CD14-positive monocyte (primary cell): ENCODE data around the gene EFCAB5. TPM values are rescaled to one million over a fixed set of nuclear protein-coding genes. Genes with fewer than 3 reads are reported as not detected.
"Not testable (repeated sequence)": the region's sequence is repeated elsewhere in the genome, so short reads cannot be mapped to it uniquely, and the experiment has no call there.

ENCODE experiments used
- DNase-seq, 3 donors: peaks; one replicate each; pipeline ENCODE4 v3.0.0-alpha.2; 2011 to 2022
- H2AFZ ChIP-seq: 2 replicates; pipeline ENCODE4 v1.6.0; 2012; ENCODE audit warnings: mild to moderate bottlenecking, low read depth, low read length, inconsistent platforms; ENCODE audit not compliant: insufficient read depth, poor library complexity, severe bottlenecking
- H3K27ac ChIP-seq, 2 donors: 1 replicate in 1 of 2; 2 replicates in 1 of 2; pipeline ENCODE4 v1.5.1; 2012 to 2013; ENCODE audit warnings: low read length in 2 of 2, control low read depth in 1 of 2, inconsistent platforms in 1 of 2, low read depth in 1 of 2, mild to moderate bottlenecking in 1 of 2
- H3K27me3 ChIP-seq, 2 donors: one replicate each; pipeline versions ENCODE4 v1.6.0 to v1.6.1; 2011 to 2013; ENCODE audit warnings: low read length in 2 of 2; ENCODE audit not compliant: control insufficient read depth in 2 of 2, insufficient read depth in 2 of 2
- H3K36me3 ChIP-seq, 2 donors: replicated peaks in 1 of 2; 1 replicate in 1 of 2; 2 replicates in 1 of 2; pipeline versions ENCODE4 v1.5.1 to v1.6.1; 2012 to 2013; ENCODE audit warnings: low read length in 2 of 2, control low read depth in 1 of 2, inconsistent platforms in 1 of 2, mild to moderate bottlenecking in 1 of 2; ENCODE audit not compliant: insufficient read depth in 2 of 2, control insufficient read depth in 1 of 2
- H3K4me1 ChIP-seq, 2 donors: 1 replicate in 1 of 2; 2 replicates in 1 of 2; pipeline versions ENCODE4 v1.5.1 to v1.6.1; 2012 to 2013; ENCODE audit warnings: low read length in 2 of 2, control low read depth in 1 of 2, inconsistent platforms in 1 of 2, mild to moderate bottlenecking in 1 of 2, moderate library complexity in 1 of 2; ENCODE audit not compliant: insufficient read depth in 2 of 2, control insufficient read depth in 1 of 2
- H3K4me2 ChIP-seq: replicated peaks from 2 replicates; pipeline ENCODE3; 2012; ENCODE audit warnings: low read length, moderate library complexity, mild to moderate bottlenecking; ENCODE audit not compliant: poor library complexity, severe bottlenecking; ENCODE audit errors: extremely low read depth
- H3K4me3 ChIP-seq, 3 experiments: fragments of 200-600 bp in 1 of 3; sonication (generic) in 1 of 3; replicated peaks in 1 of 3; 1 replicate in 2 of 3; 2 replicates in 1 of 3; pipeline ENCODE4 v1.5.1; 2011 to 2013; ENCODE audit warnings: low read length in 3 of 3, mild to moderate bottlenecking in 3 of 3, control low read depth in 2 of 3, low read depth in 2 of 3, inconsistent platforms in 1 of 3, moderate library complexity in 1 of 3
- H3K79me2 ChIP-seq: 2 replicates; pipeline ENCODE4 v1.6.0; 2012; ENCODE audit warnings: mild to moderate bottlenecking, control low read depth, inconsistent platforms, low read length, moderate library complexity; ENCODE audit not compliant: insufficient read depth
- H3K9ac ChIP-seq: 2 replicates; pipeline ENCODE4 v1.6.0; 2017; ENCODE audit warnings: low read length, mild to moderate bottlenecking; ENCODE audit not compliant: insufficient read depth, poor library complexity, severe bottlenecking
- H3K9me3 ChIP-seq, 2 donors: replicated peaks in 1 of 2; 1 replicate in 1 of 2; 2 replicates in 1 of 2; pipeline versions ENCODE4 v1.5.1 to v1.6.1; 2012 to 2013; ENCODE audit warnings: low read length in 2 of 2, control low read depth in 1 of 2; ENCODE audit not compliant: control insufficient read depth in 1 of 2, insufficient read depth in 1 of 2
- H4K20me1 ChIP-seq: 2 replicates; pipeline ENCODE4 v1.6.0; 2012; ENCODE audit warnings: mild to moderate bottlenecking, low read length, control low read depth, moderate library complexity; ENCODE audit not compliant: insufficient read depth
- H3K27ac Mint-ChIP-seq, 7 donors: one replicate each; pipeline ENCODE4 v1.8.0; 2020; ENCODE audit warnings: mild to moderate bottlenecking in 7 of 7, mixed read lengths in 7 of 7, moderate library complexity in 6 of 7, inconsistent platforms in 2 of 7
- H3K27me3 Mint-ChIP-seq, 3 donors: one replicate each; pipeline ENCODE4 v1.8.0; 2021 to 2022; ENCODE audit warnings: low read depth in 3 of 3, mild to moderate bottlenecking in 3 of 3, mixed read lengths in 3 of 3, moderate library complexity in 3 of 3, inconsistent platforms in 1 of 3
- H3K36me3 Mint-ChIP-seq, 2 donors: one replicate each; pipeline ENCODE4 v1.8.0; 2020; ENCODE audit warnings: mixed read lengths in 2 of 2, inconsistent platforms in 1 of 2, mild to moderate bottlenecking in 1 of 2
- H3K4me1 Mint-ChIP-seq: one replicate; pipeline ENCODE4 v1.8.0; 2020; ENCODE audit warnings: mild to moderate bottlenecking, mixed read lengths
- H3K4me3 Mint-ChIP-seq, 2 donors: one replicate each; pipeline ENCODE4 v1.8.0; 2020; ENCODE audit warnings: mild to moderate bottlenecking in 2 of 2, mixed read lengths in 2 of 2, moderate library complexity in 1 of 2
- H3K9me3 Mint-ChIP-seq, 7 donors: one replicate each; pipeline ENCODE4 v1.8.0; 2020 to 2022; ENCODE audit warnings: mixed read lengths in 7 of 7, mild to moderate bottlenecking in 6 of 7, moderate library complexity in 6 of 7, inconsistent platforms in 2 of 7
- CTCF ChIP-seq: fragments of 200-600 bp; IDR thresholded peaks from one replicate; pipeline ENCODE4 v1.8.0; 2022; ENCODE audit warnings: antibody characterized with exemption, mild to moderate bottlenecking
- WGBS: methylation state at CpG from one replicate; pipeline ENCODE4 v1.1.5; 2013; ENCODE audit warnings: missing lambda C conversion rate; ENCODE audit not compliant: insufficient coverage; 5-methylcytosine and 5-hydroxymethylcytosine counted together
- intact Hi-C, 2 donors: fragments of 100-400 bp; cut with micrococcal nuclease; formaldehyde crosslinking; loops; one replicate each; pipeline versions ENCODE4 v1.15.0 to v1.15.1; 2023
- polyA plus RNA-seq, 3 donors: library from polyadenylated mRNA; depleted of rRNA in 1 of 3; unstranded in 2 of 3; stranded (reverse) in 1 of 3; fragments of 300-500 nt in 2 of 3; fragments of >200 nt in 1 of 3; fragmentation: Illumina TruSeq in 2 of 3; gene quantifications; 1 replicate in 2 of 3; 2 replicates in 1 of 3; pipeline ENCODE4 v1.2.3, GENCODE V29; 2012 to 2021

The EFCAB5 gene
- polyA plus RNA-seq, 3 donors, result 0.04 TPM; not detected in 2

GRCh38 chr17:29931231-29931932 is 10.1 kb upstream of the EFCAB5 start:
- Histone ChIP-seq H3K27ac (no peak overlapping the region), H3K4me1 (peaks cover 23 to 32% of the 10 kb centered on the region in 2 donors), H3K4me3 (peak overlapping the region; percentile 72 to 92 (median 91)), H2AFZ (peak overlapping the region; percentile 94), H3K9me3 (no peaks in the 10 kb centered on the region), H3K36me3 (no peaks in the 10 kb centered on the region), H3K79me2 (peaks cover 48% of the 10 kb centered on the region), H4K20me1 (peaks cover 13% of the 10 kb centered on the region), H3K4me2 (peak overlapping the region; percentile 96), H3K27me3 (no peaks in the 10 kb centered on the region), H3K9ac (no peak overlapping the region)
- WGBS, result 0% methylated on average over 2 of the region's 3 CpGs
- Mint-ChIP-seq H3K27ac (no peak overlapping the region), H3K36me3 (peaks cover 2 to 4% of the 10 kb centered on the region in 2 donors), H3K9me3 (peaks cover 0 to 3% (median 0%) of the 10 kb centered on the region in 7 donors), H3K4me3 (no peak overlapping the region), H3K4me1 (peaks cover 25% of the 10 kb centered on the region), H3K27me3 (peaks cover 0 to 5% (median 0%) of the 10 kb centered on the region in 3 donors)
- peak; percentile 52 to 84 (median 75) for DNase-seq
- peak; percentile 94 for TF ChIP-seq CTCF
- intact Hi-C loops, result loop anchor here (1.0 to 10.0 kb wide), 3 partner anchors 123 to 287 kb away; no protein-coding TSS in a partner anchor

DNA sequence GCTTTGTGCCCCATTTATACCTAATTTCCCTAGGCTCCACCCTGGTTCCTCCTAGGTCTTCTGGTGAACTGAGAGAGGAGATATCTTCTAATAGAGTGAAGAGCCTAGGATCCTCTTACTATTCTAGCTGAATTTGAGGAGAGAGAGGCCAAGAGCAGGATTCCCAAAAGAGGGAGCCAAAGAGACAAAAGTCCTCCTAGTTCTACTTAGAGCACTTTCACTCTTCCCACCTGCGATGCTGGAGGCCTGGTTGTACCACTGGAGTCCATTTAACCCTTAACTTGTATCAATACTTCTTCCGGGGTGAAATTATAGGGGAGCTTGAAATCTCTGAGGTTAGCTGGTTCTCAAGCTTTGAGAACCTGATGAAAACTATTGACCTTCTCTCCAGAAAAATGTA is 8.1 kb upstream of the EFCAB5 start:
- Histone ChIP-seq H3K4me3 (no peak overlapping the region), H3K79me2 (peaks cover 28% of the 10 kb centered on the region), H3K27me3 (no peaks in the 10 kb centered on the region), H3K36me3 (no peaks in the 10 kb centered on the region), H2AFZ (no peak overlapping the region), H3K9me3 (no peaks in the 10 kb centered on the region), H3K9ac (no peak overlapping the region), H3K27ac (no peak overlapping the region), H3K4me1 (peaks cover 20 to 25% of the 10 kb centered on the region in 2 donors), H3K4me2 (no peak overlapping the region), H4K20me1 (peaks cover under 1% of the 10 kb centered on the region)
- no peak for TF ChIP-seq CTCF
- H3K36me3 Mint-ChIP-seq, result no peaks in the 10 kb centered on the region
- no CpG with 5 or more reads among the region's 2 CpGs for WGBS
- no peak overlapping the region for H3K27ac Mint-ChIP-seq
- DNase-seq, result no peak
- peaks cover 0 to 5% (median 0%) of the 10 kb centered on the region in 3 donors for H3K27me3 Mint-ChIP-seq
- intact Hi-C loops, result loop anchor here in 1 of 2 donors (5.0 to 10.0 kb wide), 2 partner anchors 126 to 289 kb away; no protein-coding TSS in a partner anchor
- no peak overlapping the region for H3K4me3 Mint-ChIP-seq
- H3K9me3 Mint-ChIP-seq, result peaks cover 0 to 3% (median 0%) of the 10 kb centered on the region in 7 donors
- H3K4me1 Mint-ChIP-seq, result peaks cover 9% of the 10 kb centered on the region

- no CpG with 5 or more reads among the region's 3 CpGs for WGBS
- not testable (repeated sequence) for H3K4me3 Mint-ChIP-seq, H4K20me1 ChIP-seq, H3K4me1 ChIP-seq, H3K9me3 ChIP-seq, DNase-seq, H3K79me2 ChIP-seq, H3K9ac ChIP-seq, H3K27ac Mint-ChIP-seq, H3K4me1 Mint-ChIP-seq, H3K36me3 Mint-ChIP-seq, H3K27ac ChIP-seq, H3K36me3 ChIP-seq, H2AFZ ChIP-seq, H3K4me3 ChIP-seq, H3K27me3 ChIP-seq, H3K27me3 Mint-ChIP-seq, H3K4me2 ChIP-seq, H3K9me3 Mint-ChIP-seq
- intact Hi-C loops, result loop anchor here in 1 of 2 donors (10.0 kb wide), 1 partner anchor 291 kb away; no protein-coding TSS in a partner anchor
These were observed 5.5 kb upstream of the EFCAB5 start for GRCh38 chr17:29935909-29936308.
